Activated CD4-positive, alpha-beta T cell treated with anti-CD3 and anti-CD28 coated beads for 24 hours (primary cell): ENCODE results near the gene TRPV3.
"Not testable (repeated sequence)": the region's sequence is repeated elsewhere in the genome, so short reads cannot be mapped to it uniquely, and the experiment has no call there.

Experiments
- DNase-seq, 2 donors: peaks; one replicate each; pipeline ENCODE4 v3.0.0-alpha.2; 2020; ENCODE audit warnings: low read depth in 2 of 2

Gene TRPV3

DNA sequence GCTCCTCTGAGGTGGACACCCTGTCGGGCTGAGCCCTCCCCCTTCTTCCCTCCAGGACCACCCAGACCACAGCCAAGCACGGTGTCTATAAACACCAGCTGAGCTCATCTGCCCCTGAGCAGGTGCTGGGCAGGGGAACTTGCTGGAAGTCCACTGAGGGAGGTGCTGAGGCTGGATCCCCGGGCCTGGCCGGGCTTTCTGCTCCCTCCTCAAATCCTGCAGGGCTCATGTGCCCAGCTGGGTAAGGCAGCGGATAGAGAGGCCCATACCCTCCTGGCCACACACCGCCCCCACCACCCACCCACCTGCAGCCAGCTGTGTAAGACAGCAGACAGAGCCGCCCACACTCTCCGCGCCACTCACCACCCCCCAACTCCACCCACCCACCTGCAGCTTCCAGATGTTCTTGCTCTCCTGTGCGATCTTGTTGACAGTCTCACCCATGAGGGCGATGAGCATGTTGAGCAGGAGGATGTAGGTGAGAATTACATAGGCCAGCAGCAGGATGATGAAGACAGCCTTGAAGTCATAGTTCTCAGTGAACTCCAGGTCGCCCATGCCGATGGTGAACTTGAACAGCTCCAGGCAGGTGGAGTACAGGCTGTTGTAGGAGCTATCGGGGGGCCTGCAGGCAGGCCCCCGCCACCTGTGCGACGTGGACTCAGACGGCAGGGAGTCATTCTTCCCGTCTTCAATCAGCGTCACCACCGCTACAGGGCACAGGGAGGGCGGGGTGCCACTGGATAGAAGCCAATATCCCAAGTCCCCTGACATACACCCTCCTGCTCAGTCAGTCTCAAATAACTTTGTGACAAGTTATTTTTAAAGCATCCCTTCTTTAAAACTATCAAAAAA lies 15.9 kb upstream of the TRPV3 start:
- DNase-seq = no peak

GRCh38 chr17:3572231-3572630 lies 14.6 kb upstream of the TRPV3 start:
- no peak for DNase-seq

- DNase-seq = no peak
Observed at GRCh38 chr17:3571043-3571900, 13.7 kb upstream of the TRPV3 start.

GRCh38 chr17:3569534-3570137 lies 12.0 kb upstream of the TRPV3 start:
- no peak for DNase-seq

- DNase-seq = no peak
Observed at GRCh38 chr17:3566551-3566950, 8.9 kb upstream of the TRPV3 start.

DNA sequence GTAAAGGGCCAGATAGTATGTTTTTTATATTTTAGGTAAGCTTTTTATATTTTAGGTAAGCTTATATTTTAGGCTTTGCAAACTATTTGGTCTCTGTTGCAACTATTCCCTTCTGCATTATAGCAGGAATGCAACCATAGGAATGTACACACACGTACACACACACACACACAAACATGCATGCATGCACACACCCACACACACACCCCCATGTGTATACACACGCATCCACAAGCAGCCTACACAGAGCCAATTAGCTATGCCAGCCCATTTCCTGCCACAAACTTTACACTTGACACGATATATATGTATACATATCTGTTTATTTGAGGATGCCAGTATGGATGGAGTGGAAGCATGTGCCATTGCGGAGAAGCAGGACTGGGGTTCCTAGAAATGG lies 7.5 kb upstream of the TRPV3 start:
- no peak for DNase-seq

- not testable (repeated sequence) for DNase-seq
Observed at GRCh38 chr17:3564241-3564640, 6.6 kb upstream of the TRPV3 start.

- DNase-seq = no peak
Observed at GRCh38 chr17:3559270-3559645, 1.6 kb upstream of the TRPV3 start.

GRCh38 chr17:3558603-3559269 lies 1.1 kb upstream of the TRPV3 start:
- peak; percentile 20 to 34 for DNase-seq

DNA sequence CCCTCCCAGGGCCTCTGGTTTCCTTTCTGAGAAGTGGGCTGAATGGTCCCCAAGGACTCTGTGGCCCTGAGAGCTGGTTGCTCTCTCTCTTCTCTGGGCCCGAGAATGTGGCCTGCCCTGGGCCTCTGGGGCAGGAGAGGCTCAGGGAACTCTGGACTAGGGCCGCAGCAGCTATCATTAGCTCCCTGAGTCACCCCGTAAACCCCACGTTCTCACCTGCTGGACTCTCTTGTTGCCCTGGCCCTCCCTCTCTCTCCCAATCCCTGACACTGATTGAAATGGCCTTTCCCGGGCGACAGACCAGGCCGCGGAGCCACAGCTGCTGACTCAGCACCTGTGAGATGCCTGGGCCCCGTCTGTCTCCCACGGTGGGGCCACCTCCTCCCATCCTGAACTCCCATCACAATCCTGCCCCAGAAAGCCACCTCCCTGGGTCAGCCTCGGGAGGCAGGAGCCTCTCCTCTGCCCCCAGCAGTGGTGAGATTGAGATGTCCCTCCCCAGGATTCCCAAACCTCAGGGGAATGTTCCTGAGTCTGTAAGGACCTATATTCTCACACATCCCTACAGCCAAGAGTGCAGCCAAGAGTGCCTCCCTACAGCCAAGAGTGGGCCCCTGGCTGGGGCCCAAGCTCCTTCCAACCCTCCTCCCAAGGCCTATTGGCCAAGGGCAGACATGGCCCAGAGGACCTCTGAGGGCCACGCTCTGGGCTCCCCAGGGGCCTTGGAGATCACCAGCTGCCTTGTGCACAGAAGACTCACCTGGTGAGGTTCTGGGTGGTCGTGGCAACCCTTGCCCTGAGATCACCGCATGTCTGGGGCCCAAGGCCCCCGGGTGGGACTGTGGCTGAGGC lies 470 bp downstream of the TRPV3 start:
- DNase-seq = no peak

GRCh38 chr17:3556239-3556915 lies 1.2 kb downstream of the TRPV3 start:
- no peak for DNase-seq

GRCh38 chr17:3555189-3555796 lies 2.3 kb downstream of the TRPV3 start:
- DNase-seq = no peak

DNA sequence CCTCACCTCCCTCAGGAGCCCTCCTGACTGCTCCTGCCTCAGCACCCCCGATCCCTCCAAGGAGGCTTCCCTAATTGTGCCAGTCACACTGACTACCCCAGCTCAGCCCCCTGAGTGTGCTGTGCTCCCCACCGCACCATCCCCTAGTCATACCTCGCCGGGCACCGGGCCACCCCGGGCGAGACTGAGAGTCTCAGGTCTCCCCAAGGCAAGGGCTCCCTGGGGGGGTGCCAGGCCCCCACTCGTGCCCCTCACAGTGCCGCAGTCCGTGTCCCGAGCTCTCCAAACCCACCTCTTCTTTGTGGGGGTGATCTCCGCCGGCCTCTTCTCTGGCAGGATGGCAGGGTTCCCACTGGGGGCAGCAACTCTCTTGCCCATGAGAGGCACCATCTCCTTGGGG lies 3.2 kb downstream of the TRPV3 start:
- DNase-seq = no peak

DNA sequence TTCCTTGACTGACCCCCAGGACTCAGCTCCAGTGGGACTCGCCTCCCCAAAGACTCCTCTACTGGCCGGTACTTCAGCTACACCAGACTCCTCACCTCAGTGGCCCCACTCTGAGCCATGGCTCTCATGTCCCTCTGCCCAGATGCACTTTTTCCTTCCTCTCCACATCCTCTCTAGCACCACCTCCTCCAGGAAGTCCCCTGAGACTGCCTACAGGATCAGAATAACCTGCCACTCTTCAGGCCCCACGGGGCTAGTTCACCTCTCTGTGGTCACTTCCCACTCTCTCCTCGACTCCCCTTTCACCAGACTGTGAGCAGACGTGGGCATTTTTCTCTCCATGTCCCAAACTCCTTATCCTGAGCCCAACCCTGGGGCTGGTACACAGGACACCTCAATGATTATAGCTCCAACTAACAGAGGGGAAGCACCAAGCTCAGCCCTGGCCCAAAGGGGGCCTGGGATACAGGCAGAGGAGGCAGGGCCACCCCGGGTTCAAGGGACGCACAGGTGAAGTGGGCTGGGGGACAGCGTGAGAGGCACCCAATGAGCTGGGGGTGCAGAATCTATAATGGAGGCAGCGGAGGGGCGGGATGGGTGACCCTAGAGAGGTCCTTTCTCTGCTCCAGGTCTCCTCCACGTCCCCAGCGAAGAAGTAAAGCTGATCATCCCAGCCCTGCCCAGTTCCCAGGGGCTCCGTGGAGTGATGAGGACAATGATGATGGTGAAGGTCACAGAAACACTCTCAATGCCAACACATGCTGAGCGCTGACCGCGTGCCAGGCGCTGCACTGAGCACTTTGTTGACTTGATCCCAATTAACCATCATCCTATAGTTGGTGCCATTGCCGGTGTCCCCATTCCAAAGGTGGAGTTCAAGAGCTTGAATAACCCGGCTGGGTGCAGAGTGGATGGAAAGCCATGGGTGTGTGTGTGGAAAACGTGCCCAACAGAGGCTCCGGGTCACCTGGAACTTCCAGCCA lies 3.9 kb downstream of the TRPV3 start:
- DNase-seq = no peak

GRCh38 chr17:3552916-3553315 lies 4.7 kb downstream of the TRPV3 start:
- no peak for DNase-seq

GRCh38 chr17:3551189-3551588 lies 6.4 kb downstream of the TRPV3 start:
- no peak for DNase-seq

GRCh38 chr17:3549610-3550162 lies 7.9 kb downstream of the TRPV3 start:
- DNase-seq = no peak

DNA sequence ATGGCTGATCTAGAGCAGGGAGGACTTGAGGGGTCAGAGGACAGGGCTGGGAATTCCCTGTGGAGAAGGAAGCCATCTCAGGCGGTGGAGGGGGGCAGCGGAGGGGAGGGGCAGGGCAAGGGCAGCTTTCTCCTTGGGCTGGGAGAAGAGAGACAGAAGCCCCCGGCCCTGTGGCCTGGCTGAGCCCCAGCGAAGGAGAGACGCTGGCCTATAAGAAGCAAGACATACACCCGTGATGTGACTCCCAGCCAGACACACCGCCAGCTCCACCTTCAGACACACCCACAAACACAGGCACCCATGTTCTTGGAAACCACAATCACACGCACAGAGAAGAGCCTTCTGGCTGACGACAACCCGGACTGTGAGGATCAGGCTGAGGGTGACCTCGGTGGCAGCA lies 10.0 kb downstream of the TRPV3 start:
- no peak for DNase-seq

GRCh38 chr17:3546997-3547396 lies 10.6 kb downstream of the TRPV3 start:
- no peak for DNase-seq
